Spleen (tissue), 11 donors: ENCODE measurements around the gene CORT. TPM values are rescaled to one million over a fixed set of nuclear protein-coding genes. Genes with fewer than 3 reads are reported as not detected.

Experiments used
- DNase-seq: peaks from one replicate; pipeline ENCODE4 v3.0.0-alpha.2; 2020
- H3K27ac ChIP-seq, 8 donors: fragments of 200-600 bp; sonication (generic) in 7 of 8; 1 replicate in 4 of 8; 2 replicates in 4 of 8; pipeline versions ENCODE4 v1.5.0 to v1.8.0; 2016 to 2021; ENCODE audit warnings: inconsistent platforms in 4 of 8, mild to moderate bottlenecking in 4 of 8, moderate library complexity in 1 of 8
- H3K27me3 ChIP-seq, 7 donors: fragments of 200-600 bp; sonication (generic) in 6 of 7; replicated peaks in 1 of 7; 1 replicate in 4 of 7; 2 replicates in 3 of 7; pipeline versions ENCODE4 v1.5.0 to v1.8.0; 2016 to 2021; ENCODE audit warnings: inconsistent platforms in 3 of 7, mild to moderate bottlenecking in 1 of 7
- H3K36me3 ChIP-seq, 6 donors: fragments of 200-600 bp; sonication (generic) in 5 of 6; 1 replicate in 4 of 6; 2 replicates in 2 of 6; pipeline versions ENCODE4 v1.5.0 to v1.8.0; 2016 to 2021; ENCODE audit warnings: inconsistent platforms in 2 of 6
- H3K4me1 ChIP-seq, 6 donors: fragments of 200-600 bp; sonication (generic) in 5 of 6; 1 replicate in 3 of 6; 2 replicates in 3 of 6; pipeline versions ENCODE4 v1.5.0 to v1.8.0; 2016 to 2021; ENCODE audit warnings: inconsistent platforms in 3 of 6
- H3K4me3 ChIP-seq, 8 donors: fragments of 200-600 bp; sonication (generic) in 7 of 8; 1 replicate in 4 of 8; 2 replicates in 4 of 8; pipeline versions ENCODE4 v1.5.0 to v1.8.0; 2016 to 2021; ENCODE audit warnings: inconsistent platforms in 4 of 8, mild to moderate bottlenecking in 4 of 8, moderate library complexity in 2 of 8
- H3K9me3 ChIP-seq, 8 donors: fragments of 200-600 bp; sonication (generic) in 7 of 8; 1 replicate in 4 of 8; 2 replicates in 4 of 8; pipeline versions ENCODE4 v1.5.0 to v1.8.0; 2016 to 2021; ENCODE audit warnings: inconsistent platforms in 4 of 8
- POLR2A ChIP-seq, 3 donors: fragments of 450-650 bp; IDR thresholded peaks; one replicate each; pipeline ENCODE4 v1.5.1; 2017; ENCODE audit warnings: antibody characterized with exemption in 3 of 3, mild to moderate bottlenecking in 1 of 3
- POLR2AphosphoS5 ChIP-seq, 3 donors: sonication (generic); formaldehyde crosslinking; IDR thresholded peaks; one replicate each; pipeline ENCODE4 v1.5.1; 2017; ENCODE audit warnings: antibody characterized with exemption in 3 of 3
- WGBS, 5 donors: extraction: QIAGEN DNeasy Blood & Tissue Kit in 3 of 5; methylation state at CpG; one replicate each; pipeline versions ENCODE4 v1.1.5 to v1.1.7; 2013 to 2018; 5-methylcytosine and 5-hydroxymethylcytosine counted together
- intact Hi-C: fragments of 100-400 bp; cut with DNase I; formaldehyde crosslinking; loops from one replicate; pipeline ENCODE4 v1.15.0; 2023; ENCODE audit warnings: low total_unique reads
- polyA plus RNA-seq, 3 donors: library from polyadenylated mRNA; stranded (reverse); fragments of 200-250 nt; gene quantifications; one replicate each; pipeline ENCODE4 v1.2.1, GENCODE V29; 2013
- total RNA-seq, 7 donors: library from RNA; depleted of rRNA in 3 of 7; stranded (reverse); fragments of >200 nt in 3 of 7; fragmentation: NEBNext Ultra II Directional in 4 of 7; extraction: Animal tissue kit (Norgen Biotek cat#: 25700) in 4 of 7; gene quantifications; one replicate each; pipeline versions ENCODE4 v1.1.0 to v1.2.1, GENCODE V29; 2016 to 2021
- TF ChIP-seq, protein P1 (sequence below), 11 experiments: fragments of 200-600 bp in 7 of 11; fragments of 450-650 bp in 4 of 11; sonication (generic) in 4 of 11; IDR thresholded peaks in 8 of 11; conservative IDR thresholded peaks in 3 of 11; 1 replicate in 7 of 11; 2 replicates in 4 of 11; pipeline versions ENCODE4 v1.4.0 to v1.8.0; 2016 to 2021; ENCODE audit warnings: antibody characterized with exemption in 11 of 11, inconsistent platforms in 4 of 11, mild to moderate bottlenecking in 1 of 11
- donor health status: healthy with polysubstance abuse.
- donor health status: DM: no; HTN: no; CAD: no; lungs with moderate emphysema.
- donor health status: DM: no; HTN: no; CAD: no.
- donor health status: Bipolar disorder and iron deficiency.
- donor health status: healthy.
- donor health status: DM: no; HTN: no; CAD: no.
- donor health status: DM: yes; HTN: yes; CAD: no.

Gene CORT
- total and polyA plus RNA-seq, 10 donors, result 0.07 to 0.38 (median 0.18) TPM; not detected in 6

DNA sequence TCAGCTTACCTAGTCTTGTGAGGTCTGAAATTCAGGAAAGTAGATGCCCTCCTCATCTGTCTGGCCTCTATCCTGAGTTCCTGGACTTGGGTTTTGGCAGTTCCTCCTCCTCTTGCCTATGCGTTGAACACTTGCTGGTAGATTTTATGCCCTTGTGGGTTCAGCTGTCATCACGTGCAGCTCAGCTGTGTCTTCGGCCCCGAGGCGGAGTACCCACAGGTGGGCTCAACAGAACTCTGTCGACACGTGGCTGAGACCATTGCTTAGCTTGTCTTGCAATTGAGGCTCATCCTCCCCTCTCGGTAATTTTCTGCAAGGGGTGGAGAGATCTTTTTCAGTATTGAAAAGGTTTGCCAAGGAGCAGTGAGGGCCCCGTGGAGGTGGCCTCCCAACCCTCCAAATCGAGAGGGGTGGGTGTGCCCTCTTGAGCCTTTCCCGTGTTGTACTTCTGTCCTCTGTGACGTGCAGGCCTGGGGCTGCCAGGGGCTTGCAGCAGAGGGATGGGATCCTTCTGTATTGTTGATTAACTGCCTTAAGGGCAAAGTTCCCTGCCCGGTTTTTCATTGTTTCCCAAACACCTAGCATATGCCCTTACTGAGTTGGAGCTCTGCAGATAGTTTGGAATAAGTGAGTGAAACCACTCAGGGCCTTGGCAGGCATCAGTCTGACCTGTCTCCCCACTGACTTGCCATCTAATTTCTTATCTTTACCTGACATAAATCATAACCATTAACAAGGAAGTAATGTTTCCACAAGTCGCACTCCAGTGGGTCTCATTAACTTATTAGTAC, 16.7 kb upstream of the CORT start:
- H3K27me3 ChIP-seq, result no peaks in the 10 kb centered on the region
- TF ChIP-seq POLR2AphosphoS5 (IDR thresholded peaks at IDR 0.05) (no peak), POLR2A (IDR thresholded peaks at IDR 0.05) (no peak)
- TF ChIP-seq, protein P1, sequence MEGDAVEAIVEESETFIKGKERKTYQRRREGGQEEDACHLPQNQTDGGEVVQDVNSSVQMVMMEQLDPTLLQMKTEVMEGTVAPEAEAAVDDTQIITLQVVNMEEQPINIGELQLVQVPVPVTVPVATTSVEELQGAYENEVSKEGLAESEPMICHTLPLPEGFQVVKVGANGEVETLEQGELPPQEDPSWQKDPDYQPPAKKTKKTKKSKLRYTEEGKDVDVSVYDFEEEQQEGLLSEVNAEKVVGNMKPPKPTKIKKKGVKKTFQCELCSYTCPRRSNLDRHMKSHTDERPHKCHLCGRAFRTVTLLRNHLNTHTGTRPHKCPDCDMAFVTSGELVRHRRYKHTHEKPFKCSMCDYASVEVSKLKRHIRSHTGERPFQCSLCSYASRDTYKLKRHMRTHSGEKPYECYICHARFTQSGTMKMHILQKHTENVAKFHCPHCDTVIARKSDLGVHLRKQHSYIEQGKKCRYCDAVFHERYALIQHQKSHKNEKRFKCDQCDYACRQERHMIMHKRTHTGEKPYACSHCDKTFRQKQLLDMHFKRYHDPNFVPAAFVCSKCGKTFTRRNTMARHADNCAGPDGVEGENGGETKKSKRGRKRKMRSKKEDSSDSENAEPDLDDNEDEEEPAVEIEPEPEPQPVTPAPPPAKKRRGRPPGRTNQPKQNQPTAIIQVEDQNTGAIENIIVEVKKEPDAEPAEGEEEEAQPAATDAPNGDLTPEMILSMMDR (IDR thresholded peaks at IDR 0.05 in 8 of 11, conservative IDR thresholded peaks at IDR 0.05 in 3 of 11), result no peak
- H3K36me3 ChIP-seq, result peaks cover 0 to 5% (median 0%) of the 10 kb centered on the region in 6 donors
- WGBS, 5 donors, result 76 to 85% (median 81%) methylated on average over 13 to 14 of the region's 14 CpGs
- H3K9me3 ChIP-seq, result no peaks in the 10 kb centered on the region
- H3K27ac ChIP-seq, result no peak overlapping the region
- no peak overlapping the region for H3K4me3 ChIP-seq
- no peak for DNase-seq
- peaks cover 6 to 39% (median 23%) of the 10 kb centered on the region in 6 donors for H3K4me1 ChIP-seq
- intact Hi-C loops, result loop anchor here (5.0 kb wide), 2 partner anchors 44 to 59 kb away; no protein-coding TSS in a partner anchor

DNA sequence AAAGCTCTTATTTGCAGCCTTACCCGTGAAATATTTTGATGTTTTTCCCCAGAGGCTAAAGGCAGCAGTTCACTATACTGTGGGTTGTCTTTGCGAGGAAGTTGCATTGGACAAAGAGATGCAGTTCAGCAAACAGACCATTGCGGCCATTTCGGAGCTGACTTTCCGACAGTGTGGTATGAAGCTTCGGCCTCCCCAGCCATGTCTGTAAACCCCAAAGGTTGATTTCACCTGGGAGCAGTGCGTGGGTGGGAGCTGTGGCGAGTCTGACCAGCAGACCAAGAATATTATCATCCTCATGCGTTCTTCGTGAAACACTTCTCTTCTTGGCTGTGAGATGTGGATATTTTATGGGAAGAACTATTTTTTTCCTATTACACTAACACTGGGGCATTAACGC, 16.0 kb upstream of the CORT start:
- intact Hi-C loops, result loop anchor here (5.0 kb wide), 2 partner anchors 44 to 59 kb away; no protein-coding TSS in a partner anchor
- TF ChIP-seq, protein P1 (IDR thresholded peaks at IDR 0.05 in 8 of 11, conservative IDR thresholded peaks at IDR 0.05 in 3 of 11), result no peak
- no peak for TF ChIP-seq POLR2AphosphoS5 (IDR thresholded peaks at IDR 0.05)
- no peak for TF ChIP-seq POLR2A (IDR thresholded peaks at IDR 0.05)
- WGBS, 5 donors, result 82 to 94% (median 88%) methylated on average over 11 of the region's 11 CpGs

DNA sequence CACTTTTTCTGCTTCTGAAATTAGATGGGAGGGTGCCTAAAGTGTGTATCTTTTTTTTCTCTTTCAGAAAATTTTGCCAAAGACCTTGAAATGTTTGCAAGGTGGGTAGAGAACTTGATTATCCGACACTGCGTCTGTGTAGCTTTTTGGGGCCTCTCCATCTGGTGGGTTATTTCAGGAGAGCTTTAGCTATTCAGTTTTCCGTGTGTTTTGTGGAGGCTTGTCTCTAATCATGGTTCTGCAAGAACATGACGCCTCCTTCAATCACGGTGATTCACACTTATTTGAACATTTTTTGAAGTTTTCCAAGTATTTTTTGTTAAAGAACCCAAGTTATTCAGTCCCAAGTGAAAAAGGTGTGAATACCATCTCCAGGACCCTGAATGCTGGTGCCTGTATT, 15.2 kb upstream of the CORT start:
- no peak for DNase-seq
- intact Hi-C loops, result loop anchor here (5.0 kb wide), 2 partner anchors 43 to 58 kb away; no protein-coding TSS in a partner anchor
- H3K36me3 ChIP-seq, result peaks cover 0 to 5% (median 0%) of the 10 kb centered on the region in 6 donors
- H3K27ac ChIP-seq, result no peak overlapping the region
- no peak overlapping the region for H3K4me3 ChIP-seq
- TF ChIP-seq POLR2AphosphoS5 (IDR thresholded peaks at IDR 0.05) (no peak), POLR2A (IDR thresholded peaks at IDR 0.05) (no peak)
- TF ChIP-seq, protein P1 (IDR thresholded peaks at IDR 0.05 in 8 of 11, conservative IDR thresholded peaks at IDR 0.05 in 3 of 11), result no peak
- H3K27me3 ChIP-seq, result no peaks in the 10 kb centered on the region
- H3K9me3 ChIP-seq, result no peaks in the 10 kb centered on the region
- peaks cover 6 to 27% (median 18%) of the 10 kb centered on the region in 6 donors for H3K4me1 ChIP-seq
- 93 to 97% (median 95%) methylated on average over 5 of the region's 5 CpGs for WGBS, 5 donors

More for the DNA sequence above, 16.0 kb upstream of the CORT start:
- H3K36me3 ChIP-seq, result peaks cover 0 to 5% (median 0%) of the 10 kb centered on the region in 6 donors
- no peaks in the 10 kb centered on the region for H3K27me3 ChIP-seq
- H3K27ac ChIP-seq, result no peak overlapping the region
- no peaks in the 10 kb centered on the region for H3K9me3 ChIP-seq
- H3K4me1 ChIP-seq, result peaks cover 6 to 32% (median 20%) of the 10 kb centered on the region in 6 donors
- no peak for DNase-seq
- H3K4me3 ChIP-seq, result no peak overlapping the region

DNA sequence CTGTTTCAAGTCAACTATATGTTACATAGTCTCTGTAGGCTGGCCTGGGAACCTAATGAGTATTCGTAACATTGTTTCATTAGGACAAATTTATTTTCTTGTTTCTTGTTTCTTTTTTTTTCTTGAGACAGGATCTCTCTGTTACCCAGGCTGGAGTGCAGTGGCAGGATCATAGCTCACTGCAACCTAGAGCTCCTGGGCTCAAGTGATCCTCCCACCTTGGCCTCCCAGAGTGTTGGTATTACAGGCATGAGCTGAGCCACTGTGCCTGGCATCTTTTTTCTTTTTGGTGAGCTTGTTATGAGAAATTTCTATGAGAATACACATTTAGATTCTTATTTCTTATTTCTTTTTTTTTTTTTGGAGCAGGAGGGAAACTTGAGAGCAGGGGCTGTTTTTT, 12.8 kb upstream of the CORT start:
- Histone ChIP-seq H3K4me1 (peaks cover 0 to 6% (median 0%) of the 10 kb centered on the region in 6 donors), H3K27ac (no peak overlapping the region), H3K27me3 (no peaks in the 10 kb centered on the region), H3K9me3 (no peaks in the 10 kb centered on the region), H3K4me3 (no peak overlapping the region), H3K36me3 (peaks cover 0 to 15% (median 0%) of the 10 kb centered on the region in 6 donors)
- no peak for DNase-seq
- TF ChIP-seq, protein P1 (IDR thresholded peaks at IDR 0.05 in 8 of 11, conservative IDR thresholded peaks at IDR 0.05 in 3 of 11), result no peak
- no peak for TF ChIP-seq POLR2AphosphoS5 (IDR thresholded peaks at IDR 0.05)
- TF ChIP-seq POLR2A (IDR thresholded peaks at IDR 0.05), result no peak
- 88 to 100% (median 96%) methylated on average over 1 of the region's 1 CpG for WGBS, 5 donors
- intact Hi-C loops, result no loop called here
